Adipocyte (in vitro differentiated cells): ENCODE measurements around the gene MEOX2.

Experiments used
- DNase-seq: peaks from one replicate; pipeline ENCODE4 v3.0.0-alpha.2; 2015; ENCODE audit warnings: low read depth
- H3K27me3 ChIP-seq: replicated peaks from 2 replicates; pipeline ENCODE4 v1.7.0; 2013; ENCODE audit warnings: mild to moderate bottlenecking, low read length, moderate library complexity; ENCODE audit not compliant: control insufficient read depth, insufficient read depth
- H3K36me3 ChIP-seq: 2 replicates; pipeline ENCODE4 v1.7.0; 2013; ENCODE audit warnings: low read length, mild to moderate bottlenecking, moderate library complexity; ENCODE audit not compliant: control insufficient read depth, insufficient read depth, severe bottlenecking
- H3K4me1 ChIP-seq: 2 replicates; pipeline ENCODE4 v1.7.0; 2013; ENCODE audit warnings: mild to moderate bottlenecking, low read length, moderate library complexity; ENCODE audit not compliant: control insufficient read depth, insufficient read depth
- H3K4me3 ChIP-seq: 2 replicates; pipeline ENCODE4 v1.7.0; 2013; ENCODE audit warnings: mild to moderate bottlenecking, low read length, moderate library complexity
- H3K9ac ChIP-seq: 2 replicates; pipeline ENCODE4 v1.7.0; 2013; ENCODE audit warnings: mild to moderate bottlenecking, low read length, moderate library complexity
- H3K9me3 ChIP-seq: 2 replicates; pipeline ENCODE4 v1.7.0; 2013; ENCODE audit warnings: mild to moderate bottlenecking, low read length, moderate library complexity; ENCODE audit not compliant: control insufficient read depth

MEOX2 gene

DNA sequence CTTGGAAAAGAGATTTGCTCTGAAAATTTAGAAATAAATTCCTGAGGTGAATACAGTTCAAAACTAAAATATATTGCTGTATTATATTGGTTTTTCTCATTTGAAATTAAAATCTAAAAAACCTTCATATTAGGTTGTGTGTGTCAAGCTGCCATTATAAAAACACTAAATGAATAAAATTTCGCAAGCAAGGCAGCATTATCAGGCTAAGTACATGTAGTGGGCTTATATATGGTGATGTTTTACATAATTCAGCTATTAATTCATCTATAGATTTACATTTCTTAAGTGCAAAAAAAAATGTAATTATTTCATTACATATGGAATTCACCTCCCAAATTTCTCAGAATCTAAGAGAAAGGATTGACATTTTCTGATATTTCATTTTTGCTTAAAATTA, 5.3 kb downstream of the MEOX2 start:
- Histone ChIP-seq H3K9ac (peak overlapping the region; percentile 86), H3K4me3 (peak overlapping the region; percentile 86), H3K36me3 (no peaks in the 10 kb centered on the region), H3K27me3 (no peaks in the 10 kb centered on the region), H3K9me3 (no peaks in the 10 kb centered on the region), H3K4me1 (peaks cover 10% of the 10 kb centered on the region)
- DNase-seq, result no peak

DNA sequence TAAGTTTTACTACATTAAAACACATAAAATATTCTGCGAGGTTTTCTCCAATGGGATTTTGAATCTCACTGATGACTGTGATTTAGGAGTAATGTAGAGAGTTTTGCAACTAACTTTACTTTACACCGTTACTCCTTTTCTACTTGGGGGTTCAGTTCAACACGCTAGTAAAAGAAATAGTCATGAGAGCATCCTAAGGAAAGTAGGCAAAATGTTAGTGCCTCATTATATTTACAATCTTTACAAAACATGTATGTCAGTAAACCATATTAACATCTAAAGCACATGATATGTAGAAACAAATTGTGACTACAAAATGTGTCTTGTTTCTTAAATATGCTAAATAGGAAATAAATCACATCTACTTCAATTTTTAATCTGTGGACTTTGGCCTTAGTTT, 6.0 kb downstream of the MEOX2 start:
- H3K27me3 ChIP-seq, result no peaks in the 10 kb centered on the region
- H3K4me1 ChIP-seq, result peaks cover 4% of the 10 kb centered on the region
- DNase-seq, result no peak
- peak overlapping the region; percentile 86 for H3K9ac ChIP-seq
- H3K36me3 ChIP-seq, result no peaks in the 10 kb centered on the region
- H3K9me3 ChIP-seq, result no peaks in the 10 kb centered on the region
- H3K4me3 ChIP-seq, result peak overlapping the region; percentile 86

GRCh38 chr7:15679306-15679705, 7.2 kb downstream of the MEOX2 start:
- no peak for DNase-seq
- Histone ChIP-seq H3K9ac (peak overlapping the region; percentile 22), H3K27me3 (no peaks in the 10 kb centered on the region), H3K9me3 (no peaks in the 10 kb centered on the region), H3K4me3 (peak overlapping the region; percentile 86), H3K36me3 (no peaks in the 10 kb centered on the region), H3K4me1 (no peaks in the 10 kb centered on the region)

DNA sequence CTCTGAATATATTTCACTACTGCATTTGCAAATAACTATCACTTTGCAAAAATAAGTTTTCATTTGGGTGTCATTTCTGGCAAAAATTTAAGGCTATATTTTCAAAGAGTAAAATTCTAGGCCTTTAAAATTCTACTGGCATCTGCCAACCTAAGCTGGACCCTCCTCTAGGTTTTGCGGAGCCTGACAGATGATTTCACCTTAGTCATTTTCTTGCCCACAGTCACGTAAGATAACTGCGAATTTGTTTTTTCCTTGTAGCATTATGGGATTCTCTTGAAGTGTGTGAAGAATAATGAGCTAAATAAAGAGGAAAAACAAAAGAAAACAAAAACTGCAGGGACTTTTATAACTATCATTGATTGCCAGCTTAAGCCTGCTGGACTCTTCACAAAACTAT, 7.8 kb downstream of the MEOX2 start:
- no peak for DNase-seq
- H3K9me3 ChIP-seq, result no peaks in the 10 kb centered on the region
- no peaks in the 10 kb centered on the region for H3K36me3 ChIP-seq
- H3K9ac ChIP-seq, result peak overlapping the region; percentile 22
- H3K4me3 ChIP-seq, result peak overlapping the region; percentile 86
- no peaks in the 10 kb centered on the region for H3K4me1 ChIP-seq
- H3K27me3 ChIP-seq, result no peaks in the 10 kb centered on the region

GRCh38 chr7:15675379-15675778, 11.1 kb downstream of the MEOX2 start:
- H3K4me3 ChIP-seq, result no peak overlapping the region
- no peak overlapping the region for H3K9ac ChIP-seq
- DNase-seq, result no peak
- H3K4me1 ChIP-seq, result peaks cover 3% of the 10 kb centered on the region
- H3K36me3 ChIP-seq, result no peaks in the 10 kb centered on the region
- H3K27me3 ChIP-seq, result no peaks in the 10 kb centered on the region
- no peaks in the 10 kb centered on the region for H3K9me3 ChIP-seq

- no peaks in the 10 kb centered on the region for H3K9me3 ChIP-seq
- DNase-seq, result no peak
- no peak overlapping the region for H3K9ac ChIP-seq
- H3K4me3 ChIP-seq, result no peak overlapping the region
- H3K27me3 ChIP-seq, result no peaks in the 10 kb centered on the region
- H3K4me1 ChIP-seq, result peaks cover 3% of the 10 kb centered on the region
- H3K36me3 ChIP-seq, result no peaks in the 10 kb centered on the region
Observed at GRCh38 chr7:15674586-15674985, 11.9 kb downstream of the MEOX2 start.

GRCh38 chr7:15669443-15670090, 16.9 kb downstream of the MEOX2 start:
- Histone ChIP-seq H3K9me3 (no peaks in the 10 kb centered on the region), H3K9ac (no peak overlapping the region), H3K27me3 (no peaks in the 10 kb centered on the region), H3K4me3 (no peak overlapping the region), H3K4me1 (peaks cover 3% of the 10 kb centered on the region), H3K36me3 (no peaks in the 10 kb centered on the region)
- DNase-seq, result no peak

- peaks cover 3% of the 10 kb centered on the region for H3K4me1 ChIP-seq
- H3K9ac ChIP-seq, result no peak overlapping the region
- no peaks in the 10 kb centered on the region for H3K27me3 ChIP-seq
- DNase-seq, result no peak
- H3K36me3 ChIP-seq, result no peaks in the 10 kb centered on the region
- no peak overlapping the region for H3K4me3 ChIP-seq
- no peaks in the 10 kb centered on the region for H3K9me3 ChIP-seq
Observed at GRCh38 chr7:15667991-15668390, 18.5 kb downstream of the MEOX2 start.

DNA sequence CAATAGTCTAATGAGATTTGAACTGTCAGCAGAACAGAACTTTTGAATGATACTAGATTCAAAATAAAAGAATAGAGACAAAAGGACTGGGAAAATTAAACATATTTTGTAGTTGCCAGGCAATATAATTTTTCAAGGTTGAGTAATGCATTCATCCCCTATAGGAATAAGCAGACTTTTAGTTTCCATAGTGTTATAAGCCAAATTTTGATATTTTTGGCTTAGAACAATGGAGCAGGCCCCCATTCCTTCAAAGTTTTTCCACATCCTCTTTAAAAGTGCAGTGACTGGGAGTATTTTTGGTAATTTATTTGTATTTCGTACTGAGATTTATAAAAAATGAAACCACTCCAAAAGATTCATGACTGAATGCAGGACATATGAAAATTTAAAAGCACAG, 24.0 kb downstream of the MEOX2 start:
- Histone ChIP-seq H3K9me3 (no peaks in the 10 kb centered on the region), H3K4me3 (no peak overlapping the region), H3K9ac (no peak overlapping the region), H3K27me3 (no peaks in the 10 kb centered on the region), H3K36me3 (no peaks in the 10 kb centered on the region), H3K4me1 (no peaks in the 10 kb centered on the region)
- DNase-seq, result no peak

DNA sequence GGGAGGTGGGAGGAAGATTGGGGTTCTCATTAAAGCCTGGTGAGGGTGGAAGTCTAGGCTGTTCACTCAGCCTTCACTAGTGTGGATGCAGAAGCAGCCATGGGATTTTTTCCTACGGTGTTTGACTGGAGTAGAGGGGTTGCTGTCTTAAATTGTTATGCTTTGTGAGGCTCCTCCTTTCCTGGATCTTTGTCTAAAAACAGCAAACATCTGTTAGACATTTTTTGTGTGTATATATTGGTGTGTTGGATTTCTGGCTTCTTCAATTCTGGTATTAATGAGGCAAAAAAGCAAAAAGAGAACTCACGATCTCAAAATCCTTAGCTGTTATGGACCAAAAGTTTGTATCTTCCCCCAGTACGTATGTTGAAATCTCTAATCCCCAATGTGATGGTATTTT, 28.2 kb downstream of the MEOX2 start:
- Histone ChIP-seq H3K4me1 (no peaks in the 10 kb centered on the region), H3K4me3 (no peak overlapping the region), H3K27me3 (no peaks in the 10 kb centered on the region), H3K36me3 (no peaks in the 10 kb centered on the region), H3K9me3 (no peaks in the 10 kb centered on the region), H3K9ac (no peak overlapping the region)
- no peak for DNase-seq

DNA sequence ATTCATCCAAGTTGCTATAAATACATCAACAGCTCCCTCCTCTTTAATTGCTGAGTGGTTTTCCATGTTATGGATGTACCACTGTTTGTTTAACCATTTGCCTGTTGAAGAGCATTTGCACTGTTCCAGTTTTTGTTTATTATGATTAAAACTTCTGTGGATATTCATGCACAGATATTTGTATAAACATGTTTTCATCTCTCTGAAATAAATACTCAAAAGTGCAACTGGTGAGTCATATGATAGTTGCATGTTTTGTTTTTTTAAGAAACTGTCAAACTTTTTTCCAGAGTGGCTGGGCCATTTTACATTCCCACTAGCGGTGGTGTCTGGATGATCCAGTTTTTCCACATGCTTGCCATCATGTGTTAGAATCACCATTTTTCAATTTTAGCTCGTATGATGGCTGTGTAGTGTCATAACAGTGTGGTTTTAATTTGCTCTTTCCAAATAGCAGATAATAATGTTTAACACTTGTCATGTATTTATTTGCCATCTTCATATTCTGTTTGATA, 33.6 kb downstream of the MEOX2 start:
- H3K4me1 ChIP-seq, result no peaks in the 10 kb centered on the region
- H3K4me3 ChIP-seq, result no peak overlapping the region
- H3K36me3 ChIP-seq, result no peaks in the 10 kb centered on the region
- H3K27me3 ChIP-seq, result no peaks in the 10 kb centered on the region
- H3K9ac ChIP-seq, result no peak overlapping the region
- no peaks in the 10 kb centered on the region for H3K9me3 ChIP-seq
- DNase-seq, result peak; percentile 19

DNA sequence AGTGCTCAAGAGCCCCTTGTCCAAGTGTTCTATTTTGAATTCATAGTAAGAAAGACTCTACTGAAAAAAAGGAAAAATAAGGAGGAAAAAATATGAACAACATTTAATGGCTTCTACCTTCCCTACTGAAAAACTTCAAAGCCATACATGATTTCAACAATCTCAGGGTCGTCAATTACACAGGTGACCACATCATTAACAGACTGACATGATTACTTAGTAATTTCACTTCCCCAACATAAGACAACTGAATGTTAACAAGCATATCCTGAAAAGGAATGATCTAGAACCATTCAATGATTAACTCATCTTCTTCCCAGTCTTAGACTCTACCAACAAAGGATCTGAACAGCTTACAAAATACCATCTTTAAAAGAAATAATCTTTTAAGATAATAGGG, 34.8 kb downstream of the MEOX2 start:
- no peak for DNase-seq
- Histone ChIP-seq H3K27me3 (no peaks in the 10 kb centered on the region), H3K4me3 (no peak overlapping the region), H3K9me3 (no peaks in the 10 kb centered on the region), H3K9ac (no peak overlapping the region), H3K4me1 (no peaks in the 10 kb centered on the region), H3K36me3 (no peaks in the 10 kb centered on the region)
